HepG2 (cell line): ENCODE results near the gene STX5. TPM values are rescaled to one million over a fixed set of nuclear protein-coding genes. Genes with fewer than 3 reads are reported as not detected.

Source experiments
- HNRNPLL ChIP-seq: fragments of 200-400 bp; formaldehyde crosslinking; IDR thresholded peaks from 2 replicates; pipeline ENCODE4 v1.6.1; 2017; ENCODE audit warnings: mild to moderate bottlenecking, low read depth, low read length; ENCODE audit not compliant: poor library complexity, severe bottlenecking
- KDM4B ChIP-seq: sonication (generic); formaldehyde crosslinking; IDR thresholded peaks from 2 replicates; pipeline ENCODE4 v1.4.0; 2020; ENCODE audit warnings: missing genetic modification reagents
- MTA3 ChIP-seq: sonication (generic); formaldehyde crosslinking; IDR thresholded peaks from 2 replicates; pipeline ENCODE4 v1.4.0; 2020; ENCODE audit warnings: missing genetic modification reagents
- RORA ChIP-seq: sonication (generic); formaldehyde crosslinking; IDR thresholded peaks from 2 replicates; pipeline ENCODE4 v1.5.0; 2020; ENCODE audit warnings: mild to moderate bottlenecking, missing genetic modification reagents, moderate library complexity
- SKI ChIP-seq: fragments of 450-650 bp; IDR thresholded peaks from one replicate; pipeline ENCODE4 v1.6.1; 2018; ENCODE audit warnings: mild to moderate bottlenecking; ENCODE audit not compliant: partially characterized antibody
- YY1 ChIP-seq: IDR thresholded peaks from 2 replicates; pipeline ENCODE4 v1.6.1; 2011; ENCODE audit warnings: low read length, low read depth, moderate library complexity, mild to moderate bottlenecking; ENCODE audit not compliant: insufficient read depth, insufficient replicate concordance
- ZFP62 ChIP-seq: sonication (generic); formaldehyde crosslinking; IDR thresholded peaks from 2 replicates; pipeline ENCODE4 v1.4.0; 2020; ENCODE audit warnings: missing genetic modification reagents
- ZNF160 ChIP-seq: sonication (generic); formaldehyde crosslinking; IDR thresholded peaks from 2 replicates; pipeline ENCODE4 v1.8.0; 2022; ENCODE audit warnings: mild to moderate bottlenecking, inconsistent platforms, missing genetic modification reagents
- ZNF44 ChIP-seq: sonication (generic); formaldehyde crosslinking; IDR thresholded peaks from 2 replicates; pipeline ENCODE4 v1.5.1; 2020; ENCODE audit warnings: mild to moderate bottlenecking, missing genetic modification reagents
- ZNF652 ChIP-seq: IDR thresholded peaks from 2 replicates; pipeline ENCODE4 v1.6.1; 2016; ENCODE audit warnings: low read depth, borderline replicate concordance
- ZNF749 ChIP-seq: sonication (generic); formaldehyde crosslinking; IDR thresholded peaks from 2 replicates; pipeline ENCODE4 v1.8.0; 2022; ENCODE audit warnings: mild to moderate bottlenecking, missing genetic modification reagents, moderate library complexity, borderline replicate concordance
- ZNF75D ChIP-seq: sonication (generic); formaldehyde crosslinking; IDR thresholded peaks from 2 replicates; pipeline ENCODE4 v1.8.1; 2023; ENCODE audit warnings: missing genetic modification reagents, mild to moderate bottlenecking, borderline replicate concordance
- ZNF775 ChIP-seq: sonication (generic); formaldehyde crosslinking; IDR thresholded peaks from 2 replicates; pipeline ENCODE4 v1.4.0; 2020; ENCODE audit warnings: missing genetic modification reagents, mild to moderate bottlenecking, moderate library complexity, borderline replicate concordance
- ZNF816 ChIP-seq: sonication (generic); formaldehyde crosslinking; IDR thresholded peaks from 2 replicates; pipeline ENCODE4 v1.8.0; 2022; ENCODE audit warnings: missing genetic modification reagents, mild to moderate bottlenecking, borderline replicate concordance
- polyA plus RNA-seq, 8 experiments: library from polyadenylated mRNA; depleted of rRNA in 3 of 8; stranded (reverse) in 7 of 8; unstranded in 1 of 8; fragments of >200 nt; fragmentation: Illumina TruSeq in 4 of 8; extraction: Trizol in 4 of 8; gene quantifications; 2 replicates each; pipeline versions ENCODE4 v1.2.1 to v1.2.3, GENCODE V29; 2011 to 2016; ENCODE audit warnings: low read depth in 4 of 8, missing spikeins in 1 of 8, mixed read lengths in 1 of 8; ENCODE audit not compliant: insufficient read depth in 1 of 8
- total RNA-seq, 5 experiments: library from RNA; depleted of rRNA; stranded (reverse); fragments of >200 nt; fragmentation: Illumina TruSeq; extraction: Trizol; gene quantifications; 2 replicates each; pipeline ENCODE4 v1.2.3, GENCODE V29; 2016; ENCODE audit warnings: low read depth in 1 of 5
- TF ChIP-seq, protein P1 (sequence below): sonication (generic); formaldehyde crosslinking; IDR thresholded peaks from 2 replicates; pipeline ENCODE4 v1.5.0; 2020; ENCODE audit warnings: mild to moderate bottlenecking, missing genetic modification reagents
- TF ChIP-seq, protein P2 (sequence below): sonication (generic); formaldehyde crosslinking; IDR thresholded peaks from 2 replicates; pipeline ENCODE4 v1.4.0; 2020; ENCODE audit warnings: mild to moderate bottlenecking, low read depth, missing genetic modification reagents
- TF ChIP-seq, protein P3 (sequence below): sonication (generic); formaldehyde crosslinking; IDR thresholded peaks from 2 replicates; pipeline ENCODE4 v1.4.0; 2020; ENCODE audit warnings: missing genetic modification reagents, borderline replicate concordance
- TF ChIP-seq, protein P4 (sequence below): IDR thresholded peaks from 2 replicates; pipeline ENCODE4 v1.6.1; 2016

The STX5 gene
- total and polyA plus RNA-seq, 2 of the 13 experiments (the other 11 are each of a cell fraction or from before 2014, with no cell fraction given), result 26.9 to 30.0 TPM

DNA sequence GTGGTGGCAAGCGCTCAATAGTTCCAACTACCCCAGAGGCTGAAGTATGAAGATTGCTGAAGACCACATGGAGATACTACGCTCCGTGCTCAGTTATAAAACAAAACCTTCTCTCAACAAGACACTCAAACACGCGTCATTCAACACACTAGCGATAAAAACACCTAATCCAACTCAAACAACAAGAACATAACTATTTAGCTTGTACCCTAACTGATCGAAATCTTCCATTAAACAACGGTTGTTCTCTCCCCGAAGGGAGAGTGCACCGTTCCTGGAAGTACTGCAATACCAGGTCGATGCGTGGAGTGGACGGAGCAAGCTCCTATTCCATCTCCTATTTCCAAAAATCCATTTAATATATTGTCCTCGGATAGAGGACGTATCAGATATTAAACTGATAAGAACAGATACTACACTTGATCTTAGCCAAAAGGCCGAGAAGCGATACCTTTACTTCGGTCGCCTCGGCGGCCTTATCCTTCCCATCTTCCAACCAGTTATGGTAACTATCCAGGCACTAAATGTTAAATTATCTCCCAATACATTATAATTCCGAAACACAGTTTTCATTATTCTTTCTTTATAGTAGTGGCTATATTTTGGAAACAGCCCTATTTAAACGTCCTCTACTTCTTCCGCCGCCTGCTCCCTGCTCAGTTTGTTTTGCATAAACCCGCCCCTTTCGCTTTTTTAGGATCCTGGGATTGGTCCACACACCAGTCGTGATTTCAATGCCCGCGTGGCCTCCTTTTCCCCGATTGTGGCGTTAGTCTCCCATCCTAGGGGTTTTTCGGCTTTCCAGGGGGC, 9.7 kb upstream of the STX5 start (continued):
- TF ChIP-seq, protein P1, sequence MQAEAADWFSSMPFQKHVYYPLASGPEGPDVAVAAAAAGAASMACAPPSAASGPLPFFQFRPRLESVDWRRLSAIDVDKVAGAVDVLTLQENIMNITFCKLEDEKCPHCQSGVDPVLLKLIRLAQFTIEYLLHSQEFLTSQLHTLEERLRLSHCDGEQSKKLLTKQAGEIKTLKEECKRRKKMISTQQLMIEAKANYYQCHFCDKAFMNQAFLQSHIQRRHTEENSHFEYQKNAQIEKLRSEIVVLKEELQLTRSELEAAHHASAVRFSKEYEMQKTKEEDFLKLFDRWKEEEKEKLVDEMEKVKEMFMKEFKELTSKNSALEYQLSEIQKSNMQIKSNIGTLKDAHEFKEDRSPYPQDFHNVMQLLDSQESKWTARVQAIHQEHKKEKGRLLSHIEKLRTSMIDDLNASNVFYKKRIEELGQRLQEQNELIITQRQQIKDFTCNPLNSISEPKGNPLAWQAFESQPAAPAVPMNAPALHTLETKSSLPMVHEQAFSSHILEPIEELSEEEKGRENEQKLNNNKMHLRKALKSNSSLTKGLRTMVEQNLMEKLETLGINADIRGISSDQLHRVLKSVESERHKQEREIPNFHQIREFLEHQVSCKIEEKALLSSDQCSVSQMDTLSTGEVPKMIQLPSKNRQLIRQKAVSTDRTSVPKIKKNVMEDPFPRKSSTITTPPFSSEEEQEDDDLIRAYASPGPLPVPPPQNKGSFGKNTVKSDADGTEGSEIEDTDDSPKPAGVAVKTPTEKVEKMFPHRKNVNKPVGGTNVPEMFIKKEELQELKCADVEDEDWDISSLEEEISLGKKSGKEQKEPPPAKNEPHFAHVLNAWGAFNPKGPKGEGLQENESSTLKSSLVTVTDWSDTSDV, result no peak
- TF ChIP-seq ZNF160 (CRISPR knock-in tag) (peak; percentile 95; the same call in 1 of the 2 replicates), RORA (CRISPR knock-in tag) (no peak), HNRNPLL (peak; percentile 38), ZNF775 (CRISPR knock-in tag) (no peak), ZFP62 (CRISPR knock-in tag) (peak; percentile 33; the same call in 1 of the 2 replicates), KDM4B (CRISPR knock-in tag) (peak; percentile 95), MTA3 (CRISPR knock-in tag) (no peak), ZNF652 (CRISPR knock-in tag) (peak; percentile 77; the same call in 1 of the 2 replicates), ZNF75D (CRISPR knock-in tag) (no peak), SKI (peak; percentile 34), ZNF749 (CRISPR knock-in tag) (peak; percentile 98), ZNF816 (CRISPR knock-in tag) (peak; percentile 97; the same call in 1 of the 2 replicates), YY1 (peak; percentile 35), ZNF44 (CRISPR knock-in tag) (no peak)
- TF ChIP-seq, protein P2, sequence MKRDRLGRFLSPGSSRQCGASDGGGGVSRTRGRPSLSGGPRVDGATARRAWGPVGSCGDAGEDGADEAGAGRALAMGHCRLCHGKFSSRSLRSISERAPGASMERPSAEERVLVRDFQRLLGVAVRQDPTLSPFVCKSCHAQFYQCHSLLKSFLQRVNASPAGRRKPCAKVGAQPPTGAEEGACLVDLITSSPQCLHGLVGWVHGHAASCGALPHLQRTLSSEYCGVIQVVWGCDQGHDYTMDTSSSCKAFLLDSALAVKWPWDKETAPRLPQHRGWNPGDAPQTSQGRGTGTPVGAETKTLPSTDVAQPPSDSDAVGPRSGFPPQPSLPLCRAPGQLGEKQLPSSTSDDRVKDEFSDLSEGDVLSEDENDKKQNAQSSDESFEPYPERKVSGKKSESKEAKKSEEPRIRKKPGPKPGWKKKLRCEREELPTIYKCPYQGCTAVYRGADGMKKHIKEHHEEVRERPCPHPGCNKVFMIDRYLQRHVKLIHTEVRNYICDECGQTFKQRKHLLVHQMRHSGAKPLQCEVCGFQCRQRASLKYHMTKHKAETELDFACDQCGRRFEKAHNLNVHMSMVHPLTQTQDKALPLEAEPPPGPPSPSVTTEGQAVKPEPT (CRISPR knock-in tag), result peak; percentile 29; the same call in 1 of the 2 replicates
- TF ChIP-seq, protein P3, sequence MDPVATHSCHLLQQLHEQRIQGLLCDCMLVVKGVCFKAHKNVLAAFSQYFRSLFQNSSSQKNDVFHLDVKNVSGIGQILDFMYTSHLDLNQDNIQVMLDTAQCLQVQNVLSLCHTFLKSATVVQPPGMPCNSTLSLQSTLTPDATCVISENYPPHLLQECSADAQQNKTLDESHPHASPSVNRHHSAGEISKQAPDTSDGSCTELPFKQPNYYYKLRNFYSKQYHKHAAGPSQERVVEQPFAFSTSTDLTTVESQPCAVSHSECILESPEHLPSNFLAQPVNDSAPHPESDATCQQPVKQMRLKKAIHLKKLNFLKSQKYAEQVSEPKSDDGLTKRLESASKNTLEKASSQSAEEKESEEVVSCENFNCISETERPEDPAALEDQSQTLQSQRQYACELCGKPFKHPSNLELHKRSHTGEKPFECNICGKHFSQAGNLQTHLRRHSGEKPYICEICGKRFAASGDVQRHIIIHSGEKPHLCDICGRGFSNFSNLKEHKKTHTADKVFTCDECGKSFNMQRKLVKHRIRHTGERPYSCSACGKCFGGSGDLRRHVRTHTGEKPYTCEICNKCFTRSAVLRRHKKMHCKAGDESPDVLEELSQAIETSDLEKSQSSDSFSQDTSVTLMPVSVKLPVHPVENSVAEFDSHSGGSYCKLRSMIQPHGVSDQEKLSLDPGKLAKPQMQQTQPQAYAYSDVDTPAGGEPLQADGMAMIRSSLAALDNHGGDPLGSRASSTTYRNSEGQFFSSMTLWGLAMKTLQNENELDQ (CRISPR knock-in tag), result peak; percentile 88; the same call in 1 of the 2 replicates
- TF ChIP-seq, protein P4, sequence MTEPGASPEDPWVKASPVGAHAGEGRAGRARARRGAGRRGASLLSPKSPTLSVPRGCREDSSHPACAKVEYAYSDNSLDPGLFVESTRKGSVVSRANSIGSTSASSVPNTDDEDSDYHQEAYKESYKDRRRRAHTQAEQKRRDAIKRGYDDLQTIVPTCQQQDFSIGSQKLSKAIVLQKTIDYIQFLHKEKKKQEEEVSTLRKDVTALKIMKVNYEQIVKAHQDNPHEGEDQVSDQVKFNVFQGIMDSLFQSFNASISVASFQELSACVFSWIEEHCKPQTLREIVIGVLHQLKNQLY (CRISPR knock-in tag), result peak; percentile 78
